Mesenchymal stem cell (in vitro differentiated cells and primary cell): ENCODE measurements around the gene APCDD1L.
A peak's percentile ranks its signal among the peaks of the same experiment; 100 is the strongest.

Source experiments
- DNase-seq: peaks from one replicate; pipeline ENCODE4 v3.0.0-alpha.2; 2013
- H2AFZ ChIP-seq: one replicate; pipeline ENCODE4 v1.6.1; 2013; ENCODE audit warnings: low read depth, mild to moderate bottlenecking, control low read depth, inconsistent platforms, low read length, moderate library complexity
- H2AK5ac ChIP-seq: 2 replicates; pipeline ENCODE4 v1.6.1; 2013; ENCODE audit warnings: low read length, moderate library complexity, mild to moderate bottlenecking, inconsistent platforms; ENCODE audit not compliant: severe bottlenecking
- H2BK120ac ChIP-seq: one replicate; pipeline ENCODE4 v1.6.1; 2013; ENCODE audit warnings: low read depth, mild to moderate bottlenecking, inconsistent platforms, low read length, moderate library complexity
- H2BK12ac ChIP-seq, 2 experiments: one replicate each; pipeline ENCODE4 v1.6.1; 2013; ENCODE audit warnings: inconsistent platforms in 2 of 2, low read length in 2 of 2, mild to moderate bottlenecking in 2 of 2, moderate library complexity in 2 of 2, control low read depth in 1 of 2
- H2BK15ac ChIP-seq: one replicate; pipeline ENCODE4 v1.6.1; 2013; ENCODE audit warnings: mild to moderate bottlenecking, low read depth, inconsistent platforms; ENCODE audit not compliant: poor library complexity, severe bottlenecking
- H2BK5ac ChIP-seq: 2 replicates; pipeline ENCODE4 v1.6.1; 2013; ENCODE audit warnings: low read depth, mild to moderate bottlenecking, low read length, control low read depth, inconsistent platforms; ENCODE audit not compliant: poor library complexity, severe bottlenecking
- H3K14ac ChIP-seq, 2 experiments: one replicate each; pipeline ENCODE4 v1.6.1; 2013; ENCODE audit warnings: inconsistent platforms in 2 of 2, low read length in 2 of 2, control low read depth in 1 of 2, mild to moderate bottlenecking in 1 of 2, moderate library complexity in 1 of 2
- H3K18ac ChIP-seq, 2 experiments: one replicate each; pipeline ENCODE4 v1.6.1; 2013; ENCODE audit warnings: inconsistent platforms in 2 of 2, low read length in 2 of 2, control low read depth in 1 of 2, low read depth in 1 of 2, mild to moderate bottlenecking in 1 of 2
- H3K23ac ChIP-seq, 2 experiments: one replicate each; pipeline ENCODE4 v1.6.1; 2013; ENCODE audit warnings: inconsistent platforms in 2 of 2, low read length in 2 of 2, mild to moderate bottlenecking in 2 of 2, moderate library complexity in 2 of 2, control low read depth in 1 of 2
- H3K27ac ChIP-seq: 2 replicates; pipeline ENCODE4 v1.5.1; 2013; ENCODE audit warnings: mild to moderate bottlenecking, moderate library complexity, low read length, control low read depth, inconsistent platforms; ENCODE audit not compliant: poor library complexity, severe bottlenecking
- H3K27me3 ChIP-seq, 2 experiments: 2 replicates each; pipeline versions ENCODE4 v1.6.1 to v1.7.0; 2013; ENCODE audit warnings: low read length in 2 of 2, mild to moderate bottlenecking in 2 of 2, moderate library complexity in 2 of 2, control low read depth in 1 of 2, inconsistent platforms in 1 of 2; ENCODE audit not compliant: control insufficient read depth in 1 of 2, insufficient read depth in 1 of 2
- H3K36me3 ChIP-seq, 2 experiments: 2 replicates each; pipeline versions ENCODE4 v1.6.1 to v1.7.0; 2013; ENCODE audit warnings: low read length in 2 of 2, control low read depth in 1 of 2, inconsistent platforms in 1 of 2, low read depth in 1 of 2, mild to moderate bottlenecking in 1 of 2; ENCODE audit not compliant: insufficient read depth in 2 of 2, control insufficient read depth in 1 of 2
- H3K4ac ChIP-seq, 2 experiments: one replicate each; pipeline ENCODE4 v1.6.1; 2013; ENCODE audit warnings: inconsistent platforms in 2 of 2, low read length in 2 of 2, mild to moderate bottlenecking in 2 of 2, moderate library complexity in 2 of 2, control low read depth in 1 of 2, low read depth in 1 of 2
- H3K4me1 ChIP-seq: 2 replicates; pipeline ENCODE4 v1.6.1; 2013; ENCODE audit warnings: low read depth, low read length, control low read depth; ENCODE audit not compliant: control insufficient read depth, insufficient read depth
- H3K4me2 ChIP-seq: 2 replicates; pipeline ENCODE4 v1.6.1; 2013; ENCODE audit warnings: low read length, mild to moderate bottlenecking, inconsistent platforms; ENCODE audit not compliant: poor library complexity, severe bottlenecking
- H3K4me3 ChIP-seq, 2 experiments: 2 replicates each; pipeline versions ENCODE4 v1.5.1 to v1.7.0; 2013; ENCODE audit warnings: low read length in 2 of 2, mild to moderate bottlenecking in 2 of 2, control low read depth in 1 of 2, low read depth in 1 of 2; ENCODE audit not compliant: insufficient read depth in 1 of 2
- H3K79me1 ChIP-seq: replicated peaks from 2 replicates; pipeline ENCODE4 v1.6.1; 2013; ENCODE audit warnings: mild to moderate bottlenecking, control low read depth, low read length, inconsistent platforms; ENCODE audit not compliant: poor library complexity, severe bottlenecking
- H3K9ac ChIP-seq: 2 replicates; pipeline ENCODE4 v1.7.0; 2013; ENCODE audit warnings: mild to moderate bottlenecking, low read length, moderate library complexity
- H3K9me3 ChIP-seq: 2 replicates; pipeline ENCODE4 v1.7.0; 2013; ENCODE audit warnings: mild to moderate bottlenecking, low read length; ENCODE audit not compliant: control insufficient read depth
- H4K8ac ChIP-seq: one replicate; pipeline ENCODE4 v1.6.1; 2013; ENCODE audit warnings: inconsistent platforms, mild to moderate bottlenecking, low read length, moderate library complexity
- H4K91ac ChIP-seq: one replicate; pipeline ENCODE4 v1.6.1; 2013; ENCODE audit warnings: mild to moderate bottlenecking, low read length, inconsistent platforms
- WGBS: methylation state at CpG from one replicate; pipeline ENCODE4 v1.1.7; 2013; ENCODE audit warnings: mixed read lengths; 5-methylcytosine and 5-hydroxymethylcytosine counted together

Gene APCDD1L

DNA sequence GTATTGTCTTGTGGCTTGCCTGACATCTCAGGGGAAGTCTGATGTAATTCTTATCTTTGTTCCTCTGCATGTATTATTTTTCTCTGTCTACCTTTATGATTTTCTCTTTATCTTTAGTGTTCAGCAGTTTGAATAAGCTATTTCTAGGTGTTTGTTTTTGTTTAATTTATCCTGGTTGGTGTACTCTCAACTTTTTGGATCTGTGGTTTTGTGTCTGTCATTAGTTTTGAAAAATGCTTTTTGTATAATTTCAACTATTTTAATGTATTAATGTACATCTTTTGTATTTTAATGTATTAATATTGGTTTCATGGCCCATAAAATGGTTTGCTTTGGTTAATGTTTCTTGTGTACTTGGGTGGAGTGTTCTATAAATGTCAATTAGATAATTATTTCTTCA lies 15.9 kb upstream of the APCDD1L start:
- Histone ChIP-seq H3K79me1 (no peaks in the 10 kb centered on the region), H3K9ac (no peak overlapping the region), H3K36me3 (no peaks in the 10 kb centered on the region), H2BK5ac (no peak overlapping the region), H4K8ac (no peak overlapping the region), H2AFZ (no peak overlapping the region), H4K91ac (no peak overlapping the region), H3K18ac (no peak overlapping the region), H3K4me2 (no peak overlapping the region), H3K4me3 (peak overlapping the region in 1 of 2 experiments; percentile 16), H3K27ac (no peak overlapping the region), H3K4me1 (no peaks in the 10 kb centered on the region), H3K23ac (no peak overlapping the region), H3K27me3 (no peaks in the 10 kb centered on the region), H2BK120ac (no peak overlapping the region), H3K9me3 (peaks cover 61% of the 10 kb centered on the region), H2AK5ac (no peak overlapping the region), H2BK15ac (no peak overlapping the region), H2BK12ac (no peak overlapping the region), H3K4ac (no peak overlapping the region), H3K14ac (no peak overlapping the region)
- DNase-seq, result no peak

DNA sequence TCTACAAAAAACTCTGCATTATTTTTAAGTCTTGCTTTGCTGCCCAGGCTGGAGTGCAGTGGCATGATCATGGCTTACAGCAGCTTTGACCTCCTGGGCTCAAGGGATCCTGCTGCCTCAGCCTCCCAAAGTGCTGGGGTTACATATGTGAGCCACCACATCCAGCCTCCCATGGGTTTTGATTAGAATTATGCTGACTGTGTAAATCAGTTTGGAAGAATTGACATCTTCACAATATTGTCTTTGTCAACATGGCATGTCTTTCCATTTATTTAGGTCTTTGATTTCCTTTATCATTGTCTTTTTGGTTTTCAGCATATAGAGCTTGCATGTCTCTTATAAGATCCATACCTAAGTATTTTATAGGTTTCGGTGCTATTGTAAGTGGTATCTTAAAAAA lies 13.2 kb upstream of the APCDD1L start:
- DNase-seq, result no peak
- no peak overlapping the region for H2BK15ac ChIP-seq
- no peak overlapping the region for H3K14ac ChIP-seq
- H3K4me3 ChIP-seq, result no peak overlapping the region
- H3K4ac ChIP-seq, result no peak overlapping the region
- no peaks in the 10 kb centered on the region for H3K79me1 ChIP-seq
- H3K36me3 ChIP-seq, result no peaks in the 10 kb centered on the region
- H3K9ac ChIP-seq, result no peak overlapping the region
- no peak overlapping the region for H3K4me2 ChIP-seq
- no peak overlapping the region for H4K8ac ChIP-seq
- no peaks in the 10 kb centered on the region for H3K4me1 ChIP-seq
- no peak overlapping the region for H2BK120ac ChIP-seq
- H4K91ac ChIP-seq, result no peak overlapping the region
- peaks cover 73% of the 10 kb centered on the region for H3K9me3 ChIP-seq
- H3K23ac ChIP-seq, result no peak overlapping the region
- H3K27me3 ChIP-seq, result no peaks in the 10 kb centered on the region
- no peak overlapping the region for H2BK5ac ChIP-seq
- no peak overlapping the region for H2AK5ac ChIP-seq
- no peak overlapping the region for H3K27ac ChIP-seq
- no peak overlapping the region for H2AFZ ChIP-seq
- H2BK12ac ChIP-seq, result no peak overlapping the region
- no CpG with 5 or more reads among the region's 1 CpG for WGBS
- H3K18ac ChIP-seq, result no peak overlapping the region

- Histone ChIP-seq H3K36me3 (no peaks in the 10 kb centered on the region), H3K4me3 (no peak overlapping the region), H3K9ac (no peak overlapping the region), H3K23ac (no peak overlapping the region), H2BK5ac (no peak overlapping the region), H3K79me1 (no peaks in the 10 kb centered on the region), H3K18ac (no peak overlapping the region), H2BK12ac (no peak overlapping the region), H4K91ac (no peak overlapping the region), H3K27me3 (no peaks in the 10 kb centered on the region), H2AFZ (no peak overlapping the region), H3K27ac (no peak overlapping the region), H2BK15ac (no peak overlapping the region), H3K4me2 (no peak overlapping the region), H4K8ac (no peak overlapping the region), H2BK120ac (no peak overlapping the region), H3K14ac (no peak overlapping the region), H3K4ac (no peak overlapping the region), H3K4me1 (no peaks in the 10 kb centered on the region), H2AK5ac (no peak overlapping the region), H3K9me3 (peaks cover 56% of the 10 kb centered on the region)
- no peak for DNase-seq
- 100% methylated on average over 2 of the region's 3 CpGs for WGBS
Measured at GRCh38 chr20:58526411-58526810, 11.2 kb upstream of the APCDD1L start.

- Histone ChIP-seq H3K9me3 (peaks cover 43% of the 10 kb centered on the region), H3K27ac (no peak overlapping the region)
- no peak for DNase-seq
Measured at GRCh38 chr20:58524814-58525213, 9.6 kb upstream of the APCDD1L start.

More at GRCh38 chr20:58524814-58525213, 9.6 kb upstream of the APCDD1L start:
- no peak overlapping the region for H2BK15ac ChIP-seq
- H3K23ac ChIP-seq, result no peak overlapping the region
- no peaks in the 10 kb centered on the region for H3K4me1 ChIP-seq
- H3K4me2 ChIP-seq, result no peak overlapping the region
- H4K91ac ChIP-seq, result no peak overlapping the region
- H4K8ac ChIP-seq, result no peak overlapping the region
- WGBS, result 52% methylated on average over 7 of the region's 7 CpGs
- H2BK120ac ChIP-seq, result no peak overlapping the region
- H3K18ac ChIP-seq, result no peak overlapping the region
- H2AK5ac ChIP-seq, result no peak overlapping the region
- H3K4ac ChIP-seq, result no peak overlapping the region
- no peak overlapping the region for H2BK12ac ChIP-seq
- H3K14ac ChIP-seq, result no peak overlapping the region
- H3K27me3 ChIP-seq, result no peaks in the 10 kb centered on the region
- no peak overlapping the region for H3K4me3 ChIP-seq
- H3K36me3 ChIP-seq, result no peaks in the 10 kb centered on the region
- no peaks in the 10 kb centered on the region for H3K79me1 ChIP-seq
- no peak overlapping the region for H2BK5ac ChIP-seq
- no peak overlapping the region for H2AFZ ChIP-seq
- no peak overlapping the region for H3K9ac ChIP-seq
